ENCODE measurements around the gene MMAB. TPM values are rescaled to one million over a fixed set of nuclear protein-coding genes. Genes with fewer than 3 reads are reported as not detected.

MMAB gene
- total RNA-seq, 1 donor = 34.4 TPM

GRCh38 chr12:109619002-109619604, 45.8 kb upstream of the MMAB start:
- Histone ChIP-seq H3K36me3 (ENCODE audit: insufficient read depth, low read length) (no peaks in the 10 kb centered on the region), H3K27me3 (ENCODE audit: insufficient read depth, low read length) (peaks cover 49% of the 10 kb centered on the region), H3K4me1 (ENCODE audit: insufficient read depth, low read length) (no peaks in the 10 kb centered on the region), H2AFZ (ENCODE audit: low read length) (no peak overlapping the region), H3K27ac (ENCODE audit: low read depth, low read length) (no peak overlapping the region), H3K9me3 (ENCODE audit: low read depth, low read length) (no peaks in the 10 kb centered on the region), H3K4me2 (ENCODE audit: insufficient read depth, low read length) (no peak overlapping the region), H3K4me3 (ENCODE audit: insufficient read depth, low read length) (no peak overlapping the region), H4K20me1 (ENCODE audit: insufficient read depth, low read length) (no peaks in the 10 kb centered on the region), H3K79me2 (ENCODE audit: insufficient read depth, low read length) (no peaks in the 10 kb centered on the region)
- no peak for TF ChIP-seq CTCF (IDR thresholded peaks at IDR 0.05; ENCODE audit: extremely low read depth, low read depth, low read length)
- DNase-seq (ENCODE audit: insufficient read length, low spot score, missing footprints) = no peak

- no peak for TF ChIP-seq CTCF (IDR thresholded peaks at IDR 0.05; ENCODE audit: extremely low read depth, low read depth, low read length)
- Histone ChIP-seq H3K79me2 (ENCODE audit: insufficient read depth, low read length) (no peaks in the 10 kb centered on the region), H3K4me1 (ENCODE audit: insufficient read depth, low read length) (no peaks in the 10 kb centered on the region), H2AFZ (ENCODE audit: low read length) (no peak overlapping the region), H3K27me3 (ENCODE audit: insufficient read depth, low read length) (peaks cover 55% of the 10 kb centered on the region), H4K20me1 (ENCODE audit: insufficient read depth, low read length) (no peaks in the 10 kb centered on the region), H3K4me3 (ENCODE audit: insufficient read depth, low read length) (no peak overlapping the region), H3K27ac (ENCODE audit: low read depth, low read length) (no peak overlapping the region), H3K36me3 (ENCODE audit: insufficient read depth, low read length) (no peaks in the 10 kb centered on the region), H3K9me3 (ENCODE audit: low read depth, low read length) (no peaks in the 10 kb centered on the region), H3K4me2 (ENCODE audit: insufficient read depth, low read length) (no peak overlapping the region)
- no peak for DNase-seq (ENCODE audit: insufficient read length, low spot score, missing footprints)
Observed at GRCh38 chr12:109618082-109618481, 44.8 kb upstream of the MMAB start.

- Histone ChIP-seq H3K9me3 (ENCODE audit: low read depth, low read length) (no peaks in the 10 kb centered on the region), H3K36me3 (ENCODE audit: insufficient read depth, low read length) (no peaks in the 10 kb centered on the region), H3K4me3 (ENCODE audit: insufficient read depth, low read length) (no peak overlapping the region), H2AFZ (ENCODE audit: low read length) (no peak overlapping the region), H3K27ac (ENCODE audit: low read depth, low read length) (no peak overlapping the region), H3K4me1 (ENCODE audit: insufficient read depth, low read length) (no peaks in the 10 kb centered on the region), H3K79me2 (ENCODE audit: insufficient read depth, low read length) (no peaks in the 10 kb centered on the region), H3K27me3 (ENCODE audit: insufficient read depth, low read length) (peaks cover 57% of the 10 kb centered on the region), H4K20me1 (ENCODE audit: insufficient read depth, low read length) (no peaks in the 10 kb centered on the region), H3K4me2 (ENCODE audit: insufficient read depth, low read length) (no peak overlapping the region)
- no peak for DNase-seq (ENCODE audit: insufficient read length, low spot score, missing footprints)
- TF ChIP-seq CTCF (IDR thresholded peaks at IDR 0.05; ENCODE audit: extremely low read depth, low read depth, low read length) = no peak
Observed at GRCh38 chr12:109617491-109617890, 44.2 kb upstream of the MMAB start.

GRCh38 chr12:109615556-109616229, 42.4 kb upstream of the MMAB start:
- Histone ChIP-seq H3K4me2 (ENCODE audit: insufficient read depth, low read length) (no peak overlapping the region), H3K27me3 (ENCODE audit: insufficient read depth, low read length) (peaks cover 53% of the 10 kb centered on the region), H3K9me3 (ENCODE audit: low read depth, low read length) (no peaks in the 10 kb centered on the region), H3K36me3 (ENCODE audit: insufficient read depth, low read length) (no peaks in the 10 kb centered on the region), H2AFZ (ENCODE audit: low read length) (no peak overlapping the region), H3K4me3 (ENCODE audit: insufficient read depth, low read length) (no peak overlapping the region), H3K27ac (ENCODE audit: low read depth, low read length) (no peak overlapping the region), H3K4me1 (ENCODE audit: insufficient read depth, low read length) (no peaks in the 10 kb centered on the region), H4K20me1 (ENCODE audit: insufficient read depth, low read length) (no peaks in the 10 kb centered on the region), H3K79me2 (ENCODE audit: insufficient read depth, low read length) (no peaks in the 10 kb centered on the region)
- no peak for TF ChIP-seq CTCF (IDR thresholded peaks at IDR 0.05; ENCODE audit: extremely low read depth, low read depth, low read length)
- no peak for DNase-seq (ENCODE audit: insufficient read length, low spot score, missing footprints)
